GM23338 (cell line): ENCODE results near the gene HGS. TPM values are rescaled to one million over a fixed set of nuclear protein-coding genes. Genes with fewer than 3 reads are reported as not detected.

ENCODE experiments used
- ATAC-seq: fragments of 200-7000 bp; cut with Tn5 transposase; 3 replicates; pipeline ENCODE4 v1.9.1; 2020
- DNase-seq: peaks from one replicate; pipeline ENCODE4 v3.0.0-alpha.2; 2015; ENCODE audit warnings: low spot score
- H2AFZ ChIP-seq: fragments of 200-600 bp; sonication (generic); 2 replicates; pipeline ENCODE4 v1.8.0; 2016; ENCODE audit warnings: antibody characterized with exemption, mild to moderate bottlenecking, moderate library complexity
- H3F3A ChIP-seq: fragments of 200-600 bp; sonication (generic); replicated peaks from 2 replicates; pipeline ENCODE4 v1.8.0; 2017; ENCODE audit warnings: antibody characterized with exemption, mixed run types, low read depth
- H3K27ac ChIP-seq: fragments of 200-600 bp; sonication (generic); 2 replicates; pipeline ENCODE4 v1.6.1; 2016; ENCODE audit warnings: low read depth
- H3K27me3 ChIP-seq: fragments of 200-600 bp; sonication (generic); 2 replicates; pipeline ENCODE4 v1.8.0; 2016; ENCODE audit warnings: mild to moderate bottlenecking, mixed run types, moderate library complexity; ENCODE audit not compliant: insufficient read depth
- H3K36me3 ChIP-seq: fragments of 200-600 bp; sonication (generic); 2 replicates; pipeline ENCODE4 v1.8.0; 2016; ENCODE audit warnings: mild to moderate bottlenecking; ENCODE audit not compliant: insufficient read depth
- H3K4me1 ChIP-seq: fragments of 200-600 bp; sonication (generic); 2 replicates; pipeline ENCODE4 v1.8.0; 2016; ENCODE audit warnings: mild to moderate bottlenecking, moderate library complexity; ENCODE audit not compliant: insufficient read depth
- H3K4me2 ChIP-seq: fragments of 200-600 bp; sonication (generic); 2 replicates; pipeline ENCODE4 v1.7.1; 2017; ENCODE audit warnings: mixed run types
- H3K4me3 ChIP-seq: fragments of 200-600 bp; sonication (generic); 2 replicates; pipeline ENCODE4 v1.6.1; 2016; ENCODE audit warnings: mixed run types
- H3K79me2 ChIP-seq: fragments of 200-600 bp; sonication (generic); replicated peaks from 2 replicates; pipeline ENCODE4 v1.8.0; 2017; ENCODE audit warnings: mild to moderate bottlenecking; ENCODE audit not compliant: insufficient read depth
- H3K9me2 ChIP-seq: fragments of 200-600 bp; sonication (generic); 2 replicates; pipeline ENCODE4 v1.8.0; 2017; ENCODE audit not compliant: insufficient read depth
- H4K20me1 ChIP-seq: fragments of 200-600 bp; sonication (generic); replicated peaks from 2 replicates; pipeline ENCODE4 v1.8.0; 2017; ENCODE audit warnings: mild to moderate bottlenecking; ENCODE audit not compliant: insufficient read depth
- H3K27ac Mint-ChIP-seq: 2 replicates; pipeline ENCODE4 v1.8.0; 2020; ENCODE audit warnings: inconsistent platforms, mild to moderate bottlenecking, moderate library complexity, mixed read lengths
- H3K27me3 Mint-ChIP-seq: 3 replicates; pipeline ENCODE4 v1.8.0; 2022; ENCODE audit warnings: low read depth, mild to moderate bottlenecking, moderate library complexity, mixed read lengths, inconsistent platforms; ENCODE audit not compliant: insufficient read depth, poor library complexity
- H3K36me3 Mint-ChIP-seq: 3 replicates; pipeline ENCODE4 v1.8.0; 2021; ENCODE audit warnings: low read depth, mild to moderate bottlenecking, inconsistent platforms, moderate library complexity, mixed read lengths
- H3K4me1 Mint-ChIP-seq: 3 replicates; pipeline ENCODE4 v1.8.0; 2020; ENCODE audit warnings: mild to moderate bottlenecking, inconsistent platforms, mixed read lengths
- H3K4me3 Mint-ChIP-seq: 3 replicates; pipeline ENCODE4 v1.8.0; 2021; ENCODE audit warnings: moderate library complexity, mild to moderate bottlenecking, inconsistent platforms, mixed read lengths
- H3K9me3 Mint-ChIP-seq: 3 replicates; pipeline ENCODE4 v1.8.0; 2020; ENCODE audit warnings: moderate library complexity, mild to moderate bottlenecking, inconsistent platforms, mixed read lengths
- CREB1 ChIP-seq: fragments of 250-450 bp; sonication (Bioruptor Pico); IDR thresholded peaks from 2 replicates; pipeline ENCODE4 v1.5.0; 2020; ENCODE audit warnings: low read depth, mild to moderate bottlenecking, moderate library complexity
- CTCF ChIP-seq, 2 experiments: fragments of 200-600 bp in 1 of 2; sonication (generic) in 1 of 2; conservative IDR thresholded peaks; 2 replicates each; pipeline versions ENCODE4 v1.5.1 to v1.6.1; 2016 to 2017; ENCODE audit warnings: antibody characterized with exemption in 2 of 2, low read depth in 2 of 2, mild to moderate bottlenecking in 2 of 2, moderate library complexity in 1 of 2
- ETS1 ChIP-seq: IDR thresholded peaks from 2 replicates; pipeline ENCODE4 v1.6.1; 2016; ENCODE audit warnings: antibody characterized with exemption
- EZH2 ChIP-seq: fragments of 200-600 bp; sonication (generic); IDR thresholded peaks from one replicate; pipeline ENCODE4 v1.8.0; 2017; ENCODE audit warnings: antibody characterized with exemption, mild to moderate bottlenecking, low read depth; ENCODE audit not compliant: unreplicated experiment
- EZH2phosphoT487 ChIP-seq: fragments of 200-600 bp; sonication (generic); IDR thresholded peaks from one replicate; pipeline ENCODE4 v1.8.1; 2018; ENCODE audit warnings: antibody characterized with exemption; ENCODE audit not compliant: unreplicated experiment
- JUNB ChIP-seq: IDR thresholded peaks from one replicate; pipeline ENCODE4 v1.6.1; 2016; ENCODE audit warnings: antibody characterized with exemption; ENCODE audit not compliant: unreplicated experiment
- NANOG ChIP-seq: IDR thresholded peaks from 2 replicates; pipeline ENCODE4 v1.6.1; 2016; ENCODE audit warnings: antibody characterized with exemption, borderline replicate concordance
- POLR2AphosphoS5 ChIP-seq: IDR thresholded peaks from 2 replicates; pipeline ENCODE4 v1.6.1; 2016; ENCODE audit warnings: antibody characterized with exemption, low read depth
- REST ChIP-seq: IDR thresholded peaks from one replicate; pipeline ENCODE4 v1.6.1; 2018; ENCODE audit warnings: antibody characterized with exemption; ENCODE audit not compliant: unreplicated experiment
- STAT1 ChIP-seq: IDR thresholded peaks from one replicate; pipeline ENCODE4 v1.6.1; 2016; ENCODE audit warnings: antibody characterized with exemption; ENCODE audit not compliant: unreplicated experiment
- ZNF114 ChIP-seq: fragments of 250-450 bp; sonication (Bioruptor Pico); IDR thresholded peaks from 2 replicates; pipeline ENCODE4 v1.5.0; 2020; ENCODE audit warnings: mild to moderate bottlenecking, moderate library complexity
- ZNF331 ChIP-seq: fragments of 250-450 bp; sonication (Bioruptor Pico); IDR thresholded peaks from 2 replicates; pipeline ENCODE4 v1.5.0; 2020; ENCODE audit warnings: low read depth, mild to moderate bottlenecking, moderate library complexity
- polyA plus RNA-seq: library from polyadenylated mRNA; unstranded; fragments of >200 nt; fragmentation: Nextera tagmentation; extraction: Ambion mirVana; gene quantifications from 2 replicates; pipeline ENCODE4 v1.2.1, GENCODE V29; 2016
- total RNA-seq: library from RNA; depleted of rRNA; stranded (reverse); fragments of >200 nt; shearing (Covaris generic); gene quantifications from 2 replicates; pipeline ENCODE4 v1.2.3, GENCODE V29; 2014

HGS gene
- total and polyA plus RNA-seq, 2 experiments from 2014 or later = 59.0 to 90.2 TPM

GRCh38 chr17:81717049-81717765 is 33.4 kb downstream of the HGS start:
- no peaks in the 10 kb centered on the region; the same call in 2 of the 3 replicates for H3K9me3 Mint-ChIP-seq
- Histone ChIP-seq H3F3A (peaks cover 10% of the 10 kb centered on the region; the same call in 1 of the 2 replicates), H3K36me3 (no peaks in the 10 kb centered on the region), H3K27me3 (no peaks in the 10 kb centered on the region), H2AFZ (no peak overlapping the region), H3K4me3 (no peak overlapping the region), H3K9me2 (no peaks in the 10 kb centered on the region), H3K79me2 (peaks cover 13% of the 10 kb centered on the region), H3K4me1 (peaks cover 11% of the 10 kb centered on the region; the same call in 1 of the 2 replicates), H3K4me2 (no peak overlapping the region), H3K27ac (no peak overlapping the region), H4K20me1 (no peaks in the 10 kb centered on the region)
- TF ChIP-seq CREB1 (CRISPR knock-in tag) (no peak), ZNF331 (no peak), ETS1 (no peak), CTCF (conservative IDR thresholded peaks at IDR 0.05; ENCODE audit: low read depth in 2 of 2) (no peak)
- no peak overlapping the region for H3K27ac Mint-ChIP-seq
- DNase-seq = no peak
- peaks cover 8% of the 10 kb centered on the region for H3K36me3 Mint-ChIP-seq
- H3K27me3 Mint-ChIP-seq = peaks cover 8% of the 10 kb centered on the region
- no peak for ATAC-seq
- H3K4me1 Mint-ChIP-seq = peaks cover 19% of the 10 kb centered on the region
- no peak overlapping the region for H3K4me3 Mint-ChIP-seq

- Mint-ChIP-seq H3K9me3 (no peaks in the 10 kb centered on the region; the same call in 2 of the 3 replicates), H3K27ac (no peak overlapping the region), H3K36me3 (peaks cover 8% of the 10 kb centered on the region), H3K4me1 (peaks cover 18% of the 10 kb centered on the region), H3K4me3 (no peak overlapping the region), H3K27me3 (peaks cover 7% of the 10 kb centered on the region)
- Histone ChIP-seq H3K9me2 (no peaks in the 10 kb centered on the region), H4K20me1 (no peaks in the 10 kb centered on the region), H2AFZ (no peak overlapping the region), H3F3A (peaks cover 10% of the 10 kb centered on the region; the same call in 1 of the 2 replicates), H3K4me2 (no peak overlapping the region), H3K27me3 (no peaks in the 10 kb centered on the region), H3K4me1 (peaks cover 14% of the 10 kb centered on the region; the same call in 1 of the 2 replicates), H3K36me3 (no peaks in the 10 kb centered on the region), H3K4me3 (no peak overlapping the region), H3K27ac (no peak overlapping the region), H3K79me2 (peaks cover 12% of the 10 kb centered on the region)
- TF ChIP-seq POLR2AphosphoS5 = no peak
- TF ChIP-seq ETS1 = no peak
- TF ChIP-seq ZNF114 (CRISPR knock-in tag) = no peak
- TF ChIP-seq NANOG = no peak
- TF ChIP-seq REST = no peak
- TF ChIP-seq EZH2 = no peak
- TF ChIP-seq STAT1 = no peak
- no peak for TF ChIP-seq CREB1 (CRISPR knock-in tag)
- no peak for TF ChIP-seq EZH2phosphoT487
- TF ChIP-seq ZNF331 = no peak
- TF ChIP-seq JUNB = no peak
- no peak for ATAC-seq
- DNase-seq = no peak
Observed at GRCh38 chr17:81717766-81718089, 33.9 kb downstream of the HGS start.
